ENCODE measurements around the gene PNN.
"Not testable (repeated sequence)": the region's sequence is repeated elsewhere in the genome, so short reads cannot be mapped to it uniquely, and the experiment has no call there.

The PNN gene

DNA sequence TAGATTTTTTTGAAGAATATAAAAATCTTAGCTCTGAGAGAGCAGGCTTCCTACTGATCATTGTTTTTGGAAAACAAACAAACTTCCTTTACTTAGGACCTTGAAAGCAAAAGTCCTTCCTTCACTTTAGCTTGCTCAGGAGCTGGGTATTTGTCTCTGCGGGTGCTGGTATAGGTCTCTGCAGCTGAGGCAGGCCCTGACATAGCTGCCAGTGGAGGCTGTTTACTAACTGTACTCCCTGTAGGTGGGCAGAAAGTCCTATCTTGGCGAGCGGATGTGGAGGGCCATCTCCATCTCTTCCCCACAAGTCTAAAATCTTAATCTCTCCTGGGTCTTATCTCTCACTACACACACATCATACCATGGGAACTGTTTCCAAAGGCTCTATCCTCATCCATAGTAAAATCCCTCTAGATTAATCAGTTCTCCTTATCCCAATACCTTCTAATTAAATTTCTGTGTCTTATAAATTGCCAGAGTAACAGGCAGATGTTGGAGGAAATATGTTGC lies 54.6 kb downstream of the PNN start:
- no peaks in the 10 kb centered on the region for H3K4me1 Mint-ChIP-seq
- no peak for ATAC-seq (ENCODE audit: low read depth)

DNA sequence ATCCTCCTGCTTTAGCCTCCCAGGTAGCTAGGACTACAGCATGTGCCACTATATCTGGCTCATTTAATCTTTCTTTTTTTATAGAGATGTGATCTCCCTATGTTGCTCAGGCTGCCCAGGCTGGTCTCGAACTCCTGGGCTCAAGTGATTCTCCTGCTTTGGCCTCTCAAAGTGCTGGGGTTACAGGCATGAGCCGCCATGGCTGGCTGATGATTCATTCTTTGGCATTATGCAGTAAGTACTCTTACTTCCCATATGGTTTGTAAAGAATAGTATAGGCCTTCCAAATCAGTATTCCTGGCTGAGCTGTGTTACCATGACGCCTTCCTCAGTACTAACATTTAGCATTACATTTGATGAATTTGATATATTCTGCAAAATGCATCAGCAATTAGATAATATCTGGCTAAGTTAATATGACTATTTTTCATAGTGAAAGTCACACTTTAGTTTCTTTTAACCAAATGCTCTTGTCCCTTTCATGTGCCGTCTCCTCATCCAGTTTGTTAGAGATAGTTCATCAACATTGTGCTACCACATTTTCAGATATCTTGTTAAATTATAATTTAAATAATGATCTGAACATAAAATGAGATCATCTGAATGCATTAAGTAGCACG lies 55.5 kb downstream of the PNN start:
- H3K4me3 Mint-ChIP-seq, result no peak overlapping the region
- H3K27me3 Mint-ChIP-seq, result peaks cover 1% of the 10 kb centered on the region
- no peaks in the 10 kb centered on the region for H3K4me1 Mint-ChIP-seq
- ATAC-seq (ENCODE audit: low read depth) (no peak), DNase-seq (ENCODE audit: low spot score in 2 of 2) (no peak)
- H3K9me3 Mint-ChIP-seq, result no peaks in the 10 kb centered on the region
- no peaks in the 10 kb centered on the region for H3K36me3 Mint-ChIP-seq
- no peak overlapping the region for H3K27ac Mint-ChIP-seq

More for the DNA sequence above, 54.6 kb downstream of the PNN start:
- Mint-ChIP-seq H3K36me3 (no peaks in the 10 kb centered on the region), H3K4me3 (no peak overlapping the region), H3K27me3 (peaks cover 1% of the 10 kb centered on the region), H3K27ac (no peak overlapping the region), H3K9me3 (no peaks in the 10 kb centered on the region)
- DNase-seq (ENCODE audit: low spot score in 2 of 2), result no peak

DNA sequence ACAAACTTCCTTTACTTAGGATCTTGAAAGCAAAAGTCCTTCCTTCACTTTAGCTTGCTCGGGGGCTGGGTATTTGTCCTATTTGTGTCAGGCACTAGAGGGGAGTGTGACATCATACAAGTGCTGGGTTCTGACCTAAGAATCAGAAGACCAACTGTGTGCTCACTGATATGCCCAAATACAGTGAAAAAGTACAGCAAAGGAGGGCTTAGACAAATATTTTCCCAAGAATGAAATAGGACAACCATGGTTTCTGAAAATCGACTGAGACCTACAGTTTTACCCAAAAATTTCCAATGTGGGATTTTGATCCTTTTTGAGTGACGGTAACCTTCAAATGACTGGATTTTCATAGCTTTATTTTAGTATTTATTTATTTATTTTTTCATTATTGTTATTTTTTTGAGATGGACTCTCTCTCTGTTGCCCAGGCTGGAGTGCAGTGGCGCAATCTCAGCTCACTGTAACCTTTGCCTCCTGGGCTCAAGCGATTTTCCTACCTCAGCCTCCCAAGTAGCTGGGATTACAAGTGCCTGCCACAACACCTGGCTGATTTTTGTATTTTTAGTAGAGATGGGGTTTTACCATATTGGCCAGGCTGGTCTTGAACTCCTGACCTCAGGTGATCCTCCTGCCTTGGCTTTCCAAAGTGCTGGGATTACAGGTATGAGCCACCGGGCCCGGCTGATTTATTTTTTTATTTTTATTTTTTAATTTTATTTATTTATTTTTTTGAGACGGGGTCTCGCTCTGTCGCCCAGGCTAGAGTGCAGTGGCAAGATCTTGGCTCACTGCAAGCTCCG lies 56.9 kb downstream of the PNN start:
- DNase-seq (ENCODE audit: low spot score in 2 of 2), result peak; percentile 13 to 33
- H3K27me3 Mint-ChIP-seq, H3K4me3 Mint-ChIP-seq, H3K36me3 Mint-ChIP-seq, H3K9me3 Mint-ChIP-seq, H3K4me1 Mint-ChIP-seq, H3K27ac Mint-ChIP-seq: not testable (repeated sequence)
- peak; percentile 71 for ATAC-seq (ENCODE audit: low read depth)

Data from memory B cell (primary cell).